Prostate gland (tissue), 2 donors: ENCODE measurements around the gene PDE2A. TPM values are rescaled to one million over a fixed set of nuclear protein-coding genes. Genes with fewer than 3 reads are reported as not detected.

ENCODE experiments used
- DNase-seq: peaks from one replicate; pipeline ENCODE4 v3.0.0-alpha.2; 2019; ENCODE audit warnings: low spot score
- H3K27ac ChIP-seq, 2 donors: fragments of 200-600 bp; sonication (generic); 2 replicates each; pipeline ENCODE4 v1.5.1; 2017 to 2019
- H3K27me3 ChIP-seq: fragments of 200-600 bp; sonication (generic); replicated peaks from 2 replicates; pipeline ENCODE4 v1.5.1; 2019; ENCODE audit not compliant: insufficient read depth
- H3K36me3 ChIP-seq, 2 donors: fragments of 200-600 bp; sonication (generic); 1 replicate in 1 of 2; 2 replicates in 1 of 2; pipeline versions ENCODE4 v1.5.1 to v1.8.1; 2017 to 2019
- H3K4me1 ChIP-seq: fragments of 200-600 bp; sonication (generic); replicated peaks from 2 replicates; pipeline ENCODE4 v1.5.1; 2019
- H3K4me3 ChIP-seq, 2 donors: fragments of 200-600 bp; sonication (generic); 2 replicates each; pipeline ENCODE4 v1.5.1; 2017 to 2019
- H3K9me3 ChIP-seq: fragments of 200-600 bp; sonication (generic); 2 replicates; pipeline ENCODE4 v1.5.1; 2017
- POLR2A ChIP-seq: fragments of 450-650 bp; IDR thresholded peaks from one replicate; pipeline ENCODE4 v1.6.1; 2016; ENCODE audit warnings: antibody characterized with exemption, mild to moderate bottlenecking
- POLR2AphosphoS5 ChIP-seq: sonication (generic); formaldehyde crosslinking; IDR thresholded peaks from one replicate; pipeline ENCODE4 v1.6.1; 2017; ENCODE audit warnings: antibody characterized with exemption
- WGBS: methylation state at CpG from one replicate; pipeline ENCODE4 v1.1.5; 2018; 5-methylcytosine and 5-hydroxymethylcytosine counted together
- intact Hi-C: fragments of 100-400 bp; cut with DNase I; formaldehyde crosslinking; loops from one replicate; pipeline ENCODE4 v1.14.2; 2022
- total RNA-seq, 2 donors: library from RNA; depleted of rRNA; stranded (reverse); fragments of >200 nt; gene quantifications; one replicate each; pipeline ENCODE4 v1.1.0, GENCODE V29; 2016
- TF ChIP-seq, protein P1 (sequence below), 4 experiments: fragments of 200-600 bp in 2 of 4; fragments of 450-650 bp in 2 of 4; sonication (generic) in 2 of 4; IDR thresholded peaks; 1 replicate in 3 of 4; 2 replicates in 1 of 4; pipeline ENCODE4 v1.5.1; 2016 to 2019; ENCODE audit warnings: antibody characterized with exemption in 4 of 4, mild to moderate bottlenecking in 2 of 4, moderate library complexity in 2 of 4

The PDE2A gene
- total RNA-seq, 2 donors from 2014 or later = 24.2 to 47.7 TPM

DNA sequence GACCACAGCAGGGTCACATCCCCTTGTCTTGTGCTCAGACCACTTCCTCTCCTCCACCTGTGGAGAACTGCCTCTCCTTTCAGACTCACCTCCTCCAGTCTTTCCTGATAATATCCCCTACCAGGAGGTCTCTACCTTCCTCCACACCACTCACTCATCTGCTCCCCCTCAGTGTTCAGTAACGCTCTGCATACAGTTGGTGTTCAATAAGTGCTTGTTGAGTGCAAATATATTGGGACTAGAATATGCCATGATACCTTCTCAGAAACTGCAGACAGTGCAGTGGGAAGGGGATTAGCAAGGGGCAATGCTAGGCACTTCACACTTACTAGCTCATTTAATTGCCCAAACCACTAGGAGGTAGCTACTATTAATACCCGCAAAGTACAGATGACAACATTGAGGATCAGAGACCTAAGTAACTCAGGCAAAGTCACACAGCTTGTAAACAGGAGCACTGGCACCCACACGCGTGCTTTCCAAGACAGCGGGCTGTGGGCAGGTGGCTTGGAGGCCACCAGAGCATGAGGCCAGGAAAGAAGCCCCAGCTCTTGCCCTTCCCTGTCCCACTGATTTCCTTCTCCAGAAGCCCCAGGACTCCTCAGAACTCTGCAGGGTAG, 8.1 kb upstream of the PDE2A start:
- Histone ChIP-seq H3K27me3 (peaks cover 7% of the 10 kb centered on the region), H3K36me3 (no peaks in the 10 kb centered on the region), H3K9me3 (no peaks in the 10 kb centered on the region), H3K27ac (no peak overlapping the region), H3K4me3 (no peak overlapping the region), H3K4me1 (no peaks in the 10 kb centered on the region)
- intact Hi-C loops = loop anchor here (2.0 to 10.0 kb wide), 2 partner anchors 92 to 208 kb away; no protein-coding TSS in a partner anchor
- 76% methylated on average over 5 of the region's 5 CpGs for WGBS
- DNase-seq = no peak
- no peak for TF ChIP-seq POLR2A
- TF ChIP-seq, protein P1, sequence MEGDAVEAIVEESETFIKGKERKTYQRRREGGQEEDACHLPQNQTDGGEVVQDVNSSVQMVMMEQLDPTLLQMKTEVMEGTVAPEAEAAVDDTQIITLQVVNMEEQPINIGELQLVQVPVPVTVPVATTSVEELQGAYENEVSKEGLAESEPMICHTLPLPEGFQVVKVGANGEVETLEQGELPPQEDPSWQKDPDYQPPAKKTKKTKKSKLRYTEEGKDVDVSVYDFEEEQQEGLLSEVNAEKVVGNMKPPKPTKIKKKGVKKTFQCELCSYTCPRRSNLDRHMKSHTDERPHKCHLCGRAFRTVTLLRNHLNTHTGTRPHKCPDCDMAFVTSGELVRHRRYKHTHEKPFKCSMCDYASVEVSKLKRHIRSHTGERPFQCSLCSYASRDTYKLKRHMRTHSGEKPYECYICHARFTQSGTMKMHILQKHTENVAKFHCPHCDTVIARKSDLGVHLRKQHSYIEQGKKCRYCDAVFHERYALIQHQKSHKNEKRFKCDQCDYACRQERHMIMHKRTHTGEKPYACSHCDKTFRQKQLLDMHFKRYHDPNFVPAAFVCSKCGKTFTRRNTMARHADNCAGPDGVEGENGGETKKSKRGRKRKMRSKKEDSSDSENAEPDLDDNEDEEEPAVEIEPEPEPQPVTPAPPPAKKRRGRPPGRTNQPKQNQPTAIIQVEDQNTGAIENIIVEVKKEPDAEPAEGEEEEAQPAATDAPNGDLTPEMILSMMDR (IDR thresholded peaks at IDR 0.05) = no peak
- TF ChIP-seq POLR2AphosphoS5 = no peak

DNA sequence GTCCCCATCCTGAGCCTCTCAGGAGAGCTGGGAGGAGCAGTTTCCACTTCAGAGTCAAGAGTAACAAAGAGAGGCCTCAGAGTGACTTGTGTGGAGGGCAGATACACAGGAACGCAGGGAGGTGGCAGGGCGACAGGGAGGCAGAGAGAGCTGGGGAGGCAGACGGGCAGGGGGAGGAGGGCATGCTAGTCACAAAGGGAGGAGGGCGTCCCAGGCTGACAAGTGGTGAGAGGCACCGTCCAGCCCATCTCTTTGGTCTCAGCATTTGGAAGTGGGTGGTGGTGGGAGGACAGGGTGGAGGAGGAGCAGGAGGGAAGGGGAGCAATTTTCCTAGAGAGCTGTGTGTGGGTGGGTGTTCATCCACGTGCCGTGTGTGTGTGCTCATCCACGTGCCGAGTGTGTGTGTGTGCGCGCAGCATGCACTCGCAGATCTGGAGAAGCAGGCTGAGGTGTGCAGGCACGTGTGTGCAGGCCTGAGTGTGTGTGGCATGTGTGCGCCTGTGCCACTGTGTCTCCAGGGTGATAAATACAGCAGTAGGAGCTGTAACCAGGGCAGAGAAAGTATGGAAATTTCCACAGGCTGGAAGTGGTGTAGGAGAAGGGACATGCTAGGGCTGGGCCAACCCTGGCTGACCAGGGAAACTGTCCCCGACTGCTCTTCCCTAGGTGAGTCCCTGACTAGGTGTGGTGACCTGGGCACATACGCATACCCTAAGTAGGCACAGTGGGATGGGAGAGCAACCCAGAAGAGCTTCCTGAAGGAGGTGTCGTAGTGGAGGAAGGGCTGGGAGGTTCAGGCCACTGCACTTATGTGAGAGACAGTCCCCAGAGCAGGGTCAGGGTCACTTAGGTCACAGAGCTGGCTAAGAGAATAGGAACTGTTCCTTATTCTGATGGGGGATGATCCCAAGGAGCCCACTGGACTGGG, 7.3 kb upstream of the PDE2A start:
- no peaks in the 10 kb centered on the region for H3K36me3 ChIP-seq
- H3K27me3 ChIP-seq = peaks cover 7% of the 10 kb centered on the region
- intact Hi-C loops = loop anchor here (2.0 to 10.0 kb wide), 2 partner anchors 91 to 207 kb away; no protein-coding TSS in a partner anchor
- H3K9me3 ChIP-seq = no peaks in the 10 kb centered on the region
- 30% methylated on average over 17 of the region's 17 CpGs for WGBS
- no peak overlapping the region for H3K27ac ChIP-seq
- H3K4me3 ChIP-seq = no peak overlapping the region
- no peak for DNase-seq
- H3K4me1 ChIP-seq = no peaks in the 10 kb centered on the region
- TF ChIP-seq POLR2AphosphoS5 = no peak
- TF ChIP-seq, protein P1 (IDR thresholded peaks at IDR 0.05) = no peak
- no peak for TF ChIP-seq POLR2A

DNA sequence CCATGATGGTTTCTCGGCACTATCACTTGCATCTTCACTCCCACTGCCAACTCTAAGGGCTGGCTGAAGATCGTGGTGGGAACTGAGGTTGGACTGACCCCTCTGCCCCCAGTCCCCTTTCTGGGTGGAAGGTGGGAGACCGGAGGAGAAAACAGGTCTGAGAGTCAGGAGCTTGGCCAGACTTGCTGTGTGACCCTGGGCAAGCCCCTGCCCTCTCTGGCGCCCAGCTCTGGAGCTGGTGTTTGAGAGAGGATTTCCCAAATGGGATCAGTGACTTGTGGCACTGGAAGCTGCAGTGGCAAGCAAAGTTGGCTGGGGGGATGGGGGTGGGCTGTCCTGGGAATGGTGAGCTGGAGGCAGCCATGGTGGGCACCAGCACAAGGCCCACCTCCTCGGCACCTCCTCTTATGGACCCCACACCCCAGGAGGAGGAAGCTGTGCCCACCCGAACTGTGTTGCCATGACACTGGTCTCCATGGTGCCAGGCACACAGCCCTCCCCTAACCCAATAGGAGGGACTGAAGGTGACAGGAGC, 6.5 kb upstream of the PDE2A start:
- DNase-seq = no peak
- Histone ChIP-seq H3K27me3 (peaks cover 10% of the 10 kb centered on the region), H3K27ac (no peak overlapping the region), H3K4me1 (no peaks in the 10 kb centered on the region), H3K36me3 (no peaks in the 10 kb centered on the region), H3K4me3 (no peak overlapping the region), H3K9me3 (no peaks in the 10 kb centered on the region)
- intact Hi-C loops = loop anchor here (10.0 kb wide), 1 partner anchor 206 kb away; no protein-coding TSS in a partner anchor
- TF ChIP-seq POLR2A (no peak), POLR2AphosphoS5 (no peak)
- TF ChIP-seq, protein P1 (IDR thresholded peaks at IDR 0.05) = no peak
- 48% methylated on average over 6 of the region's 6 CpGs for WGBS

- no peak for DNase-seq
- H3K4me1 ChIP-seq = no peaks in the 10 kb centered on the region
- intact Hi-C loops = loop anchor here (10.0 kb wide), 1 partner anchor 205 kb away; no protein-coding TSS in a partner anchor
- peaks cover 12% of the 10 kb centered on the region for H3K27me3 ChIP-seq
- no peaks in the 10 kb centered on the region for H3K36me3 ChIP-seq
- H3K9me3 ChIP-seq = no peaks in the 10 kb centered on the region
- TF ChIP-seq POLR2AphosphoS5 (no peak), POLR2A (no peak)
- TF ChIP-seq, protein P1 (IDR thresholded peaks at IDR 0.05) = no peak
- H3K4me3 ChIP-seq = no peak overlapping the region
- no peak overlapping the region for H3K27ac ChIP-seq
- 44% methylated on average over 5 of the region's 5 CpGs for WGBS
Observed at GRCh38 chr11:72679869-72680268, 5.6 kb upstream of the PDE2A start.
